GM08714 (cell line): ENCODE data around the gene CENPO.
"Not testable (repeated sequence)": the region's sequence is repeated elsewhere in the genome, so short reads cannot be mapped to it uniquely, and the experiment has no call there.

ENCODE experiments used
- H3K4me3 ChIP-seq: fragments of 200-500 bp; sonication (Bioruptor generic); 2 replicates; pipeline ENCODE4 v1.5.1; 2014; ENCODE audit warnings: mild to moderate bottlenecking, low read length, inconsistent platforms
- ZNF274 ChIP-seq: IDR thresholded peaks from 2 replicates; pipeline ENCODE4 v1.6.1; 2012; ENCODE audit warnings: mild to moderate bottlenecking, low read depth, low read length

CENPO gene

GRCh38 chr2:24771061-24771460, 22.2 kb upstream of the CENPO start:
- TF ChIP-seq ZNF274 = no peak
- H3K4me3 ChIP-seq = no peak overlapping the region

- no peak for TF ChIP-seq ZNF274
- H3K4me3 ChIP-seq = no peak overlapping the region
Observed at GRCh38 chr2:24771764-24772586, 21.2 kb upstream of the CENPO start.

GRCh38 chr2:24774373-24774772, 18.9 kb upstream of the CENPO start:
- no peak overlapping the region for H3K4me3 ChIP-seq
- no peak for TF ChIP-seq ZNF274

- H3K4me3 ChIP-seq = no peak overlapping the region
- TF ChIP-seq ZNF274 = no peak
Observed at GRCh38 chr2:24779116-24779515, 14.1 kb upstream of the CENPO start.

- H3K4me3 ChIP-seq = no peak overlapping the region
- no peak for TF ChIP-seq ZNF274
Observed at GRCh38 chr2:24783641-24784040, 9.6 kb upstream of the CENPO start.

GRCh38 chr2:24785671-24786321, 7.4 kb upstream of the CENPO start:
- no peak for TF ChIP-seq ZNF274
- H3K4me3 ChIP-seq = peak overlapping the region; percentile 10; the same call in 1 of the 2 replicates

- no peak for TF ChIP-seq ZNF274
- no peak overlapping the region for H3K4me3 ChIP-seq
Observed at GRCh38 chr2:24787532-24787931, 5.7 kb upstream of the CENPO start.

- no peak for TF ChIP-seq ZNF274
- no peak overlapping the region for H3K4me3 ChIP-seq
Observed at GRCh38 chr2:24788816-24789215, 4.4 kb upstream of the CENPO start.

GRCh38 chr2:24791452-24791851, 1.8 kb upstream of the CENPO start:
- no peak overlapping the region for H3K4me3 ChIP-seq
- TF ChIP-seq ZNF274 = no peak

GRCh38 chr2:24792542-24792873, 717 bp upstream of the CENPO start:
- H3K4me3 ChIP-seq = peak overlapping the region; percentile 90
- no peak for TF ChIP-seq ZNF274

- TF ChIP-seq ZNF274 = no peak
- H3K4me3 ChIP-seq = peak overlapping the region; percentile 90
Observed at GRCh38 chr2:24793761-24794435, 673 bp downstream of the CENPO start.

- no peak overlapping the region for H3K4me3 ChIP-seq
- TF ChIP-seq ZNF274 = no peak
Observed at GRCh38 chr2:24797644-24798043, 4.4 kb downstream of the CENPO start.

GRCh38 chr2:24800487-24800886, 7.3 kb downstream of the CENPO start:
- H3K4me3 ChIP-seq = not testable (repeated sequence)

GRCh38 chr2:24805811-24806660, 12.8 kb downstream of the CENPO start:
- H3K4me3 ChIP-seq = not testable (repeated sequence)
